Measurements from ENCODE around the gene GDPGP1. TPM values are rescaled to one million over a fixed set of nuclear protein-coding genes. Genes with fewer than 3 reads are reported as not detected.

GDPGP1 gene
- total and polyA plus RNA-seq, 2 donors: 2.5 to 5.0 TPM

DNA sequence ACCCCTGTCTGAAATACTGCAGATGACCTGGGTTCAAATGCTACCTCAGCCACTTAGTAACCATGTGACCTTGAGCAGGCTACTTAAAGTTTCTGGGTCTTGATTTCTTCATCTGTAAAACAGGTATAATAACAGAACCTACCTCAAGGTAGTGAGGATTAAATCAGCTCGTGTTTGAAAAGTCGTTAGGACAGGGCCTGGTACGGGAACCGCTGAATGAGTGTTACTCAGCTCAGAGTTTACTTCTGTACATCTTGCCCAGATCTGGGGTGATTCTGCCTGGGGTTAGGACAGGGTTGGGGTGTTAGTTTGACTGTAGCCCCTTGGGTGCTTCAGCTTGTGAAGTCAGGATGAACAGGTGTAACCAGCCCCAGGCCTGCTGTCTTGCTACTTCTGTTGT is 31.1 kb upstream of the GDPGP1 start:
- Histone ChIP-seq H3K27ac (ENCODE audit: low read depth in 1 of 2, low read length in 1 of 2) (no peak overlapping the region), H3K36me3 (ENCODE audit: control insufficient read depth in 2 of 2, insufficient read depth in 2 of 2, low read length in 1 of 2) (peaks cover 24 to 26% of the 10 kb centered on the region in 2 donors), H3K4me3 (ENCODE audit: low read length in 2 of 2) (no peak overlapping the region), H3K27me3 (ENCODE audit: control insufficient read depth in 2 of 2, insufficient read depth in 1 of 2, low read length in 1 of 2) (peaks cover 0 to 9% of the 10 kb centered on the region in 2 donors), H3K9me3 (ENCODE audit: control insufficient read depth in 2 of 2, insufficient read depth in 1 of 2, low read length in 1 of 2) (no peaks in the 10 kb centered on the region), H3K4me1 (ENCODE audit: control insufficient read depth in 2 of 2, insufficient read depth in 2 of 2, low read length in 2 of 2) (peaks cover 15 to 26% of the 10 kb centered on the region in 2 donors)
- no peak for DNase-seq (ENCODE audit: low read depth in 6 of 9, low spot score in 9 of 9)
- WGBS: 96% methylated on average over 4 of the region's 4 CpGs

DNA sequence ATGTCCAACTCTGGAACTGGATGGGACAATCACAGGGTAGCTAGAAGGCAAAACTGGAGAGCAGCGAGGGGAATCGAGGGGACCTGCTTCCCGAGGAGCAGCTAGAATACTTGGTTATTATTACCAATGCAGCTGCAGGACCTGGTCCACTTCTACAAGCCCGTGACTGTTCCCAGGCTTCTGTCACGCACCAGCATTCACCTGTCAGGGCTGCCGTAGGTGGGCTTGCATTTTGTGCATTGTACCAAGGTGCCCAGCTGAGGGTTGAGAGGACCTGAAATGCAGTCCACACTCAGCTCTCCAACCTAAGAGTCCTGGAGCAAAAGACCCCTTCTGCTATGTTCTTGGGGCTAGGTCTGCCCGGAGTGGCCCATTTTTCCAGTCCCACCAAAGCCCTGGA is 30.5 kb upstream of the GDPGP1 start:
- peaks cover 0 to 9% of the 10 kb centered on the region in 2 donors for H3K27me3 ChIP-seq (ENCODE audit: control insufficient read depth in 2 of 2, insufficient read depth in 1 of 2, low read length in 1 of 2)
- DNase-seq (ENCODE audit: low read depth in 6 of 9, low spot score in 9 of 9): no peak
- 98% methylated on average over 7 of the region's 7 CpGs for WGBS
- no peak overlapping the region for H3K4me3 ChIP-seq (ENCODE audit: low read length in 2 of 2)
- H3K9me3 ChIP-seq (ENCODE audit: control insufficient read depth in 2 of 2, insufficient read depth in 1 of 2, low read length in 1 of 2): no peaks in the 10 kb centered on the region
- H3K36me3 ChIP-seq (ENCODE audit: control insufficient read depth in 2 of 2, insufficient read depth in 2 of 2, low read length in 1 of 2): peaks cover 24 to 26% of the 10 kb centered on the region in 2 donors
- H3K27ac ChIP-seq (ENCODE audit: low read depth in 1 of 2, low read length in 1 of 2): no peak overlapping the region
- H3K4me1 ChIP-seq (ENCODE audit: control insufficient read depth in 2 of 2, insufficient read depth in 2 of 2, low read length in 2 of 2): peaks cover 15 to 26% of the 10 kb centered on the region in 2 donors

GRCh38 chr15:90203922-90204321 is 30.1 kb upstream of the GDPGP1 start:
- no peak for DNase-seq (ENCODE audit: low read depth in 6 of 9, low spot score in 9 of 9)
- no peaks in the 10 kb centered on the region for H3K9me3 ChIP-seq (ENCODE audit: control insufficient read depth in 2 of 2, insufficient read depth in 1 of 2, low read length in 1 of 2)
- H3K36me3 ChIP-seq (ENCODE audit: control insufficient read depth in 2 of 2, insufficient read depth in 2 of 2, low read length in 1 of 2): peaks cover 24 to 26% of the 10 kb centered on the region in 2 donors
- H3K27ac ChIP-seq (ENCODE audit: low read depth in 1 of 2, low read length in 1 of 2): no peak overlapping the region
- peaks cover 0 to 9% of the 10 kb centered on the region in 2 donors for H3K27me3 ChIP-seq (ENCODE audit: control insufficient read depth in 2 of 2, insufficient read depth in 1 of 2, low read length in 1 of 2)
- no peak overlapping the region for H3K4me3 ChIP-seq (ENCODE audit: low read length in 2 of 2)
- 94% methylated on average over 8 of the region's 8 CpGs for WGBS
- peaks cover 15 to 26% of the 10 kb centered on the region in 2 donors for H3K4me1 ChIP-seq (ENCODE audit: control insufficient read depth in 2 of 2, insufficient read depth in 2 of 2, low read length in 2 of 2)

DNA sequence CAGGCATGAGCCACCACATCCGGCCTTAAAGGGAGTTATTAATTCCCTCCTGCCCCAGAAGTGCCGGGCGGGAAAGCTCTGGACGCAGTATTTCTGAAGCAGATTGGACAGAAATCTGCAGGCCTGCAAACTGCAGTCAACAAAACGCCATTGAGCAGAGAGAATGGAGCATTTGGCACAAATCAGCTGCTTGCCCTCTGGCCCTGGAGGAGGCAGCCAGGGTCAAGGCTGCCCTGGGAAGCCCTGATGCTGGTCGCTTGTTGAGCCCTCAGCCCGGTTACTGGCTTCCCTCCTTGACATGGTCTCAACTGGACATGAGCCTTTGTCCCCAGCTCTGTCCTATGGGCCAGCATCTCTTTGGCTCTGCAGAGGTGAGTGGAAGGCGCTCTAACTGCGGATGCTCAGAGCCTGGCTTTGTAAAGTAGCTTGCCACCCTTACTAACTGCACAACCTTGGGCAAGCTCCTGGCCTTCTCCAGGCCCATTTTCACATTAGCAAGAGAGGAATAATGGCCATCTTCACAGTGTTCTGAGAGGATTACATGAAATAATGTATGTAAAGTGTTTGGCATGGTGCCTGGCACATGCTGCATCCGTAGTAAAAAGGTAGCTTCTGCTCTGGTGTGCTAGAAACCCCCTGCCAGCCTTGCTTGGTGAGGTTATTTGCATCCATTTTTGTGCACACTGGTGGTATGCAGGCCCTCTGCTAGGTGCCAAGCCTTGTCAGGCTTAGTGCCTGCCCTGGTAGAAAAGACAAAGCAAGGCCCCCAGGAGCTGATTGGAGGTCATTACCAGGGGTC is 28.8 kb upstream of the GDPGP1 start:
- Histone ChIP-seq H3K27me3 (ENCODE audit: control insufficient read depth in 2 of 2, insufficient read depth in 1 of 2, low read length in 1 of 2) (peaks cover 0 to 9% of the 10 kb centered on the region in 2 donors), H3K9me3 (ENCODE audit: control insufficient read depth in 2 of 2, insufficient read depth in 1 of 2, low read length in 1 of 2) (no peaks in the 10 kb centered on the region), H3K27ac (ENCODE audit: low read depth in 1 of 2, low read length in 1 of 2) (no peak overlapping the region), H3K36me3 (ENCODE audit: control insufficient read depth in 2 of 2, insufficient read depth in 2 of 2, low read length in 1 of 2) (peaks cover 30 to 32% of the 10 kb centered on the region in 2 donors), H3K4me1 (ENCODE audit: control insufficient read depth in 2 of 2, insufficient read depth in 2 of 2, low read length in 2 of 2) (peaks cover 15 to 24% of the 10 kb centered on the region in 2 donors), H3K4me3 (ENCODE audit: low read length in 2 of 2) (no peak overlapping the region)
- DNase-seq (ENCODE audit: low read depth in 6 of 9, low spot score in 9 of 9): no peak
- 96% methylated on average over 10 of the region's 10 CpGs for WGBS

GRCh38 chr15:90205886-90206285 is 28.1 kb upstream of the GDPGP1 start:
- no peak for DNase-seq (ENCODE audit: low read depth in 6 of 9, low spot score in 9 of 9)
- peaks cover 0 to 9% of the 10 kb centered on the region in 2 donors for H3K27me3 ChIP-seq (ENCODE audit: control insufficient read depth in 2 of 2, insufficient read depth in 1 of 2, low read length in 1 of 2)
- WGBS: 96% methylated on average over 5 of the region's 5 CpGs
- no peak overlapping the region for H3K27ac ChIP-seq (ENCODE audit: low read depth in 1 of 2, low read length in 1 of 2)
- peaks cover 30 to 34% of the 10 kb centered on the region in 2 donors for H3K36me3 ChIP-seq (ENCODE audit: control insufficient read depth in 2 of 2, insufficient read depth in 2 of 2, low read length in 1 of 2)
- H3K4me1 ChIP-seq (ENCODE audit: control insufficient read depth in 2 of 2, insufficient read depth in 2 of 2, low read length in 2 of 2): peaks cover 9 to 17% of the 10 kb centered on the region in 2 donors
- no peak overlapping the region for H3K4me3 ChIP-seq (ENCODE audit: low read length in 2 of 2)
- no peaks in the 10 kb centered on the region for H3K9me3 ChIP-seq (ENCODE audit: control insufficient read depth in 2 of 2, insufficient read depth in 1 of 2, low read length in 1 of 2)

DNA sequence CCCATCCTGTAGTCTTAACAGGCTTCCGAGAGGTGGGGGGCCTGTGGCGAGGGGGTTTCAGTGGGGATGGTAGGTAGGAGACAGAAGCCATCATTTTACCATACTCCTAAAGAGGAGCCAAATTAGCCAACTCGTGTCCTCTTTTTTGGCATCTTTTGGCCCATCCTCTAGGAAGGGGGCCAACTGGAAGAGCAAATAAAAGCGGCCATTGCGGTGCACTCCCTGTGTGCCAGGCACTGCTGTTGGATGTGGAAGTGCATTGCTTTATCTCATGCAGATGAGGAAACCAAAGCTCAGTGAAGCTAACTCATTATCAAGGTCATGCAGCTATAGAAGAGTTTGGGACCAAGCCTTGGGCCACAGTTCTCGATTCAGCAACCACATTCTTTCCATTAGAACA is 26.8 kb upstream of the GDPGP1 start:
- H3K9me3 ChIP-seq (ENCODE audit: control insufficient read depth in 2 of 2, insufficient read depth in 1 of 2, low read length in 1 of 2): no peaks in the 10 kb centered on the region
- H3K4me1 ChIP-seq (ENCODE audit: control insufficient read depth in 2 of 2, insufficient read depth in 2 of 2, low read length in 2 of 2): peaks cover 3 to 22% of the 10 kb centered on the region in 2 donors
- peaks cover 30 to 34% of the 10 kb centered on the region in 2 donors for H3K36me3 ChIP-seq (ENCODE audit: control insufficient read depth in 2 of 2, insufficient read depth in 2 of 2, low read length in 1 of 2)
- WGBS: 99% methylated on average over 6 of the region's 6 CpGs
- no peak overlapping the region for H3K4me3 ChIP-seq (ENCODE audit: low read length in 2 of 2)
- DNase-seq (ENCODE audit: low read depth in 6 of 9, low spot score in 9 of 9): no peak
- peaks cover 0 to 2% of the 10 kb centered on the region in 2 donors for H3K27me3 ChIP-seq (ENCODE audit: control insufficient read depth in 2 of 2, insufficient read depth in 1 of 2, low read length in 1 of 2)
- no peak overlapping the region for H3K27ac ChIP-seq (ENCODE audit: low read depth in 1 of 2, low read length in 1 of 2)

GRCh38 chr15:90208356-90208755 is 25.7 kb upstream of the GDPGP1 start:
- Histone ChIP-seq H3K9me3 (ENCODE audit: control insufficient read depth in 2 of 2, insufficient read depth in 1 of 2, low read length in 1 of 2) (no peaks in the 10 kb centered on the region), H3K4me3 (ENCODE audit: low read length in 2 of 2) (no peak overlapping the region), H3K4me1 (ENCODE audit: control insufficient read depth in 2 of 2, insufficient read depth in 2 of 2, low read length in 2 of 2) (peaks cover 0 to 23% of the 10 kb centered on the region in 2 donors), H3K36me3 (ENCODE audit: control insufficient read depth in 2 of 2, insufficient read depth in 2 of 2, low read length in 1 of 2) (peaks cover 37 to 40% of the 10 kb centered on the region in 2 donors), H3K27ac (ENCODE audit: low read depth in 1 of 2, low read length in 1 of 2) (no peak overlapping the region), H3K27me3 (ENCODE audit: control insufficient read depth in 2 of 2, insufficient read depth in 1 of 2, low read length in 1 of 2) (no peaks in the 10 kb centered on the region)
- DNase-seq (ENCODE audit: low read depth in 6 of 9, low spot score in 9 of 9): no peak
- 98% methylated on average over 6 of the region's 6 CpGs for WGBS

GRCh38 chr15:90209591-90209990 is 24.4 kb upstream of the GDPGP1 start:
- Histone ChIP-seq H3K27ac (ENCODE audit: low read depth in 1 of 2, low read length in 1 of 2) (no peak overlapping the region), H3K4me3 (ENCODE audit: low read length in 2 of 2) (no peak overlapping the region), H3K27me3 (ENCODE audit: control insufficient read depth in 2 of 2, insufficient read depth in 1 of 2, low read length in 1 of 2) (no peaks in the 10 kb centered on the region), H3K9me3 (ENCODE audit: control insufficient read depth in 2 of 2, insufficient read depth in 1 of 2, low read length in 1 of 2) (no peaks in the 10 kb centered on the region), H3K36me3 (ENCODE audit: control insufficient read depth in 2 of 2, insufficient read depth in 2 of 2, low read length in 1 of 2) (peaks cover 33 to 35% of the 10 kb centered on the region in 2 donors), H3K4me1 (ENCODE audit: control insufficient read depth in 2 of 2, insufficient read depth in 2 of 2, low read length in 2 of 2) (peaks cover 0 to 28% of the 10 kb centered on the region in 2 donors)
- 84% methylated on average over 9 of the region's 9 CpGs for WGBS
- DNase-seq (ENCODE audit: low read depth in 6 of 9, low spot score in 9 of 9): no peak

DNA sequence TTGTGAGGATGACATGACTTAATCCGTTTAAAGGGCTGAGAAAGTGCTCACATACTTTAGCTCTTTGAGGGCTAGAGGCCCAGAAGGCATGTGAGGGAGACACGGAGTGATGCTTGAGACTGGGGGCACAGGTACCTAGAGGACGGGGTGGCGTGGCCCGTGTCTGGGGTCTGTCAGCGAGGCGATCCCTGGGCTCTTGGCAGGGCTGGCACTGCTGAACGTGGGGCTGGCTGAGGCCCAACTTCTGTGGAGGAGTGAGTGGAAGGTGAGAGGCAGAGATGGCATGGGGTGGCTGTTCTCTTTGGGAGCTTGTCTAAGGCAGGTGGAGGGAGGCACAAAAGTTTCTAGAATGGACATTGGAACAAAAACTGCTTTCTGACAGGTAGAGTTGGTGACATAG is 23.4 kb upstream of the GDPGP1 start:
- Histone ChIP-seq H3K36me3 (ENCODE audit: control insufficient read depth in 2 of 2, insufficient read depth in 2 of 2, low read length in 1 of 2) (peaks cover 33% of the 10 kb centered on the region in 2 donors), H3K9me3 (ENCODE audit: control insufficient read depth in 2 of 2, insufficient read depth in 1 of 2, low read length in 1 of 2) (no peaks in the 10 kb centered on the region), H3K4me3 (ENCODE audit: low read length in 2 of 2) (no peak overlapping the region), H3K27ac (ENCODE audit: low read depth in 1 of 2, low read length in 1 of 2) (no peak overlapping the region), H3K4me1 (ENCODE audit: control insufficient read depth in 2 of 2, insufficient read depth in 2 of 2, low read length in 2 of 2) (peaks cover 0 to 28% of the 10 kb centered on the region in 2 donors), H3K27me3 (ENCODE audit: control insufficient read depth in 2 of 2, insufficient read depth in 1 of 2, low read length in 1 of 2) (no peaks in the 10 kb centered on the region)
- WGBS: 96% methylated on average over 8 of the region's 8 CpGs
- no peak for DNase-seq (ENCODE audit: low read depth in 6 of 9, low spot score in 9 of 9)

Data from thymus (tissue), 11 donors.